Stimulated activated CD4-positive, alpha-beta T cell treated with anti-CD3 and anti-CD28 coated beads, Interleukin-2, amount 100 ng/mL, for 4 hours (primary cell): ENCODE measurements around the gene TGFBRAP1.

ENCODE experiments used
- DNase-seq: peaks from one replicate; pipeline ENCODE4 v3.0.0-alpha.2; 2020; ENCODE audit warnings: low read depth

Gene TGFBRAP1

DNA sequence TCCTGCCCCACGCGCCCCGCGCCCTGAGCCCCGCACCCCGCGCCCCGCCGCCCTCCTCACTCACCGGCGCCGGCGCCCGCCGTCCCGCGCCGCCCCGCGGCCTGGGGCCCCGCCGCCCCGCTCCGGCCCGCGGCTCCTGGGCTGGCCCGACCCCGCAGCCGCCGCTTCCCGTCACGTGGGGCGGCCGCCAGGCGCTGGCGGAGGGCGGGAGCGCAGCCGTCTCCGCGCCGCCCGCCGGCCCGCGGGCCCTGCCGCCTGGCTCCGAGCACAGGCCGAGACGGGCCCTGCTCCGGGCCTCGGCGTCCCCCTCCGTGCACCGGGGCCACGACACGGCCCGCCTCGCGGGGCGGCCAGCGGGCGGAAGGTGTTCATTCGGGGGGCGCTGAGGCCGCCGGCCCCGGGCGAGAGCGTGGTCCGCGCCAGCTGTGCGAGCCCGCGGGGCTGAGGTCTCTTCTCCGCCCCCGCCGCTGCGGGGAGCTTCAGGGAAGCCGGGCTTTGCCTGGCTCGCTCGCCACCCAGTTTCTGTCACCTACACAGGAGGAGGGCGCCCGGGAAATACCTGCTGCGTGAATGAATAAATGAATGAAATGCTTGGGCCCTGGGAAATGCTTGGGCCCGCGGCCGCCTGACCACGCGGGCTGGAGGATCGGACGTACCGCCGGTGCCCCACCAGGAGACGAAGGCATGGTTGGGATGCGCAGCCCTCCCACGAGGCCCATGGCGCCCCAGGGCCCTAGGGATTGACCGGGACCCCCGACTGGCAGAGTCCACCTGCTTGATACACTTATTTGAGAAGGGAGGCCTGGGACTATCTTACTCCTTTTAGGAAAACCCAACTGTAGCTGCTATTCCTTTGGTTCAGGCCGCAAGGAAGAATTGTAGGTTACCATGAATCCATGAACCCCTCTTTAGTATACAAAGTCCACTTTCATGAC is at the start of gene TGFBRAP1:
TSS of gene TGFBRAP1 (minus strand) at position 175 of the 935 bp plus-strand sequence. CDS start 21,434 bp downstream, outside the sequence.
- DNase-seq = peak; percentile 28

- no peak for DNase-seq
Measured at GRCh38 chr2:105378921-105379383, 49.4 kb upstream of the TGFBRAP1 start.

DNA sequence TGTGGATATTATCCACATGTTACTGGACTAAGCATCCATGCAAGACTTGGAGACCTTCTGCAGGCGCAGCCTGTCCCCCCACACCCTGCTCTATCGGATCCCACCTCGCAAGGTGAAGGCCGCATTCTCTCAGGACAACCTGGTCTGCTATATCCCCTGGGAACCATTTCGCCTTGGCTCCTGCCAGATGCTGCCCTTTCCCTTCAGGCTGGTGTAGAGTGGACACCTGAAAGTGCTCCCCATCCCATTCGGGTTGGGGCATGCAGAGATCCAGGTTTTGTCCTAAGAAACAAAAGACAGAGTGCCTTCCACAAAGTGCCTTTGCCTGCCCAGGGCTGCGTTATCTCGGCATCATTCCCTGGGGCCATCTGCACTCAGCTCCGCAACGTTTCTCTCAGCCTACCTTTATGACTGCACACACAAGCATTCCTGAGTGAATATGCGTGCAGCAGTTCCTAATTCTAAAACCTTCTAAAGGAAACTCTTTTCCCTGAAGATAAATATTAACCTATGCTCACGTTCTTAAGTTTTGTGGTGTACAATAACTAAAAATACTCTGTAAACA is 48.8 kb upstream of the TGFBRAP1 start:
- DNase-seq = no peak

DNA sequence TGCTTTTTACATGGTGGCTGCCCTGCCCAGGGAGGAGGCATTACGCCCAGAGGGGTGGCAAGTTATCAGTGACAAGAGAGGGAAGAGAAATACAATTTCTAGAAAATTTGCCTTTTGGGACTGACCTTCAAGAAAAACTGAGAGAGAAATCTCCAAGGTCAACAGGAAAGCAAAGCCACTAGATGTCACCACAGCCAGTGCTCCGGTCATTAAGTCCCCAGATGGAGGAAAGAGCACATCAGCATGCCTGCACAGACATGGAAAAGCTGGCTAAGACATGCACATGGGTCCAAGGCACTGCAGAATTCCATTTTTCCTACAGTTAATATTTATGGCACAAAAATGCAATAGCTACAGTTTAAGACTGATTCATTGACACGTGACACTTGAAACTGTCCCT is 48.3 kb upstream of the TGFBRAP1 start:
- DNase-seq = no peak

DNA sequence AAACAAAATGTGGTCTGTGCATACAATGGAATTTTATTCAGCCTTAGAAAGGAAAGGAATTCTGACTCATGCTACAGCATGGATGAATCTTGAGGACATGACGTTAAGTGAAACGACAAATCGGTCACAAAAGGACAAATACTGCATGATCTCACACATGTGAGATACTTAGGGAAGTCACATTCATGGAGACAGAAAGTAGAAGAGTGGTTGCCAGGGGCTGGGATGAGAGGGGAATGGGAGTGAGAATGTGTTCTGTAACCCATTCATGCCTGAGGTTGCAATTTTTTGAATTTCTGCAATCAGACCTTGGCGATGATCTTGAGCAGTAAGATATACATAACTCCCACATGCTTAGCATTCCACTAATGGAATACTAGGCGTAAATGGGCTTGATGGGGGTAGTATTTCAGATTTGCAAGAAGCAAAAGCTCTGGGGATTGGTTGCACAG is 47.3 kb upstream of the TGFBRAP1 start:
- no peak for DNase-seq

DNA sequence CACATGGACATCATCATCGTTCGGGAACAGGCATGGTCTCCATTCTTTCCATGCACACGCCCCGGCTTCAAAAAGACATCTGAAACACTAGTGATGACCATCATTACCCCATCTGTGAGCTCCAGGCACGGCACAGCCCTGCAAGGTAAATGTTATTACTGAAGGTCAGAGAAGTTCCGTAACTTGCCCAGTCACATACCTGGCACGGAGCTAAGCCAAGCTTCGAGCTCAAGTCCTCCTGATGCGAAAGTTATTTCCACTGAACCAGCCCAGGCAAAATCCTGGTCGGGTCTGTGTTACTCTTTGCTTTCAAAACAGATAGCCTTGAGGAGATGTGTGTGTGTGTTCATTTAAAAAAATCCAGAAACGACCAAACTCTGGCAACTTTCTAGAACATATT is 46.5 kb upstream of the TGFBRAP1 start:
- no peak for DNase-seq

DNA sequence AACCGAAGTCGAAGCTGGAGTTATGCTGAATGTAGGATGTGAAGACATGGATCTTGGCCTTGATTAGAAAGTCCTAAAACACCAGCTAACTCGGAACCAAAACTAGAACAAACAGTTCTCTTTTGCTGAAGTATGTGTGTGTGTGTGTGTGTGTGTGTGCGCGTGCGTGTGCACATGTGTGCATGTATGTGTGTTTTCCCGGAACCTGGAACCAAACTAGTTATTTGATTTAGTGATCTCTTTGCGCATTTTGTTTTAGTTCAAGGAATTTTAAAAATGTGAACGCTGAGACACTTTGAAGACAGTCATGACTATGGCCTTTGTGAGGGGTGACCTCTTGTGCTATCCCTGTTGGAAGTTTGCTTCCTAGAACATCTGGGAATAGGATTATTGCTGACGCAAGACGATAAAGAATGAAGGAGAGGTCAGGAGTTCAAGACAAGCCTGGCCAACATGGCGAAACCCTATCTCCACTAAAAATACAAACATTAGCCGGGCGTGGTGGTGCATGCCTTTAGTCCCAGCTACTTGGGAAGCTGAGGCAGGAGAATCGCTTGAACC is 45.5 kb upstream of the TGFBRAP1 start:
- DNase-seq = no peak

DNA sequence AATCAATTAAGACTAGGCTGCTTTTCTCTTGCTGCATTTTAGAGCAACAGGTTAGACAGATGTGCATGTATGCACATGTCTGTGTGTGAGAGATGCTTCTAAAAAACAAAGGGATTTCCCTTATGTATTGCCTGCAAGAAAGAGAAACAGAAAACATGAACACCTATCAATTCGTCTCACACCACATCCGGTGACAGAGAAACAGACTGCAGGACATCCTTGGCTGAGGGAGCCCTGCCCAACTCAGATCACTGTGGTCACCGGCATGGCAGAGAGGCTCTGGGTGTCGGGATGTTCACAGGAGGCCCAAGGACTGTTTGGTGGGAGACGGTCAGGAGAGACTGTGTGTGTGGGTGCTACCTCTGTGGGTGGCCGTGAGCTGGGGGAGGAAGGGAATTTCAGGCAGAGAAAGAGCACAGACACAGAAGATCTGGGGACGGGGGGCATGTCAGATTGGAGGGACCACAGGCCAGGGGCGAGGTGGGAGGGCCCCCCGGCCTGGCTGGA is 44.4 kb upstream of the TGFBRAP1 start:
- no peak for DNase-seq

- DNase-seq = no peak
Measured at GRCh38 chr2:105373344-105373781, 43.8 kb upstream of the TGFBRAP1 start.

DNA sequence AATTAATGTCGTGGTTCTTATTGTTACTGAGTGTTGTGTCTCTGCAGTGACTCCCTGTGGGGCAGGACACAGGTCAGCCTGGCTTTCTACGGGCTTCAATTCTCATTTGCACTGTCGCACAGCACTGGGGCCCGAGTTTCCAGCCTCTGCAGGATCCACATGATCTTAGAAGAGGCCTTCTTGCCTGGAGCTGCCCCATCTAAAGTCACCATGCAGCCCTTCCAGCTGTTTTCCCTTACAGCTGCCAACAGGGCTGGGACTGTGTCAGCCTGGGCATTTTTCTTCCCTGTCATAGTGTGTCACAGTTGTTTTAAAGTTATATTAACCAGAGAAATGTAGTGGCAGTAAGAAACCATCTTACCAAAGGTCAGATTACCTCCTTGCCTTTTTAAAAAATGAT is 42.3 kb upstream of the TGFBRAP1 start:
- DNase-seq = no peak

DNA sequence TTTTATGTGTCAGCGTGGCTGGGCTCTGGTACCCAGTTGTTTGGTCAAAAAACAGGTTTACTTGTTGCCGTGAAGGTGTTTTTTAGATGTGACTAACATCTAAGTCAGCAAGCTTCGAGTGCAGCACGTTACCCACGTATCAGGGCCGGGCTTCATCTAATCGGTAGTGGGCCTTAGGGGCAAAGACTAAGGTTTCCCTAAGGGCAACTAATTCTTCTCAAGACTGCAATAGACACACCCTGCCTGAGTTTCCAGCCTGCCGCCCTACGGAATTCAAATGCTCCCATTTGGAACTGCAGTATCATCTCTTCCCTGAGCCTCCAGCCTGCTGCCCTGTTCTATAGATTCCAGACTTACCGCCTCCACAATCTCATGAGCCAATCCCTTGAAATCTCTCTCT is 41.6 kb upstream of the TGFBRAP1 start:
- DNase-seq = no peak

- peak; percentile 75 for DNase-seq
Measured at GRCh38 chr2:105369777-105370690, 40.5 kb upstream of the TGFBRAP1 start.

- DNase-seq = no peak
Measured at GRCh38 chr2:105368759-105369408, 39.3 kb upstream of the TGFBRAP1 start.

DNA sequence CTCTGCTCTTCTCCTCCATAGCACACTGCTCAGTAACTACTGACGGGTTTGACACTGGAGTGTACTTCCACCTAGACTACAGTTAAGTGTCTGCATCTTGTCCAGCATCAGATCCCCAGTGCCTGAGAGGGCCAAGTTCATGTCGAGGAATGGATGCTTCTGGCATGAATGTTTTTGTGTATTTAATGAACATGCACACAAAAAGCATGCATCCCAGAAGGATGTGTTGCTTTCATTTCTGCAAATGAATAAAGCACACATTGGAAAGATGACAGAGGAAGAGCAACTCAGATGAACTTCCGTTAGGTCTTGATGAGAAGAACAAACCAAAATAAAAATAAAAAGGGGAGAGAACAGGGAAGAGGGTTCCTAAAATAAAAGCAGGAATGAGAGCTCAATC is 35.7 kb upstream of the TGFBRAP1 start:
- no peak for DNase-seq

DNA sequence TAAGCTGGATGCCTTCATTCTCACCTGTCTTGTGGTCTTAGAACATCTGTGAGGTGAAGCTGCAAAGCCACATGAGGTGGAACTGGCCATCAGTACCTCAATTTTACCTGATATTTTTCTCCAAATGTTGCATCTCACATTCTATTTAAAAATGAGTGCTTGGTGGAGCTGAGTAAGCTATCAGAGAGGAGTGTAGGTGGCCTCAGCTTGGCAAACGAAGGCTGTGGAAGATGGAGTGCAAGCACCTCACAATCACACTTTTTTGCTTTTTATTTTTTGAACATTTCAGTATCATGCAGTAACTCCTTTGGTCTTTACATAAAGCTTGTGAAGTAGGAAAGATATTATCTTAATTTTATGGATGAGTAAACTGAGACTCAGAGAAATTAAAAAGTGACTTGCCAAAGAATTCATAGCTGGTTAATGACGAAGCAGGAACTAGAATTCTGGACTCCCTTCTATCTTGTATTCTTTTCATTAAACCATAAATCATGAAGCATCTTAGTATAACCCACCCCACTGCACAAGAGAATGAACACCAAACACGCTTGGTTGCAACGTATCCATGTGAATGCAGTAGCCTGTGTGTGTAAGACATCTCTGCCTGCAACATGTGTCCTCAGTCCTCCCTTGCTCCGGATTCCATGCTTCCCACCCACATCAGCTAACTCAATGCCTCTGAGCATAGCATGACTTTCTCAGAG is 35.1 kb upstream of the TGFBRAP1 start:
- no peak for DNase-seq

- DNase-seq = no peak
Measured at GRCh38 chr2:105362862-105363591, 33.5 kb upstream of the TGFBRAP1 start.

DNA sequence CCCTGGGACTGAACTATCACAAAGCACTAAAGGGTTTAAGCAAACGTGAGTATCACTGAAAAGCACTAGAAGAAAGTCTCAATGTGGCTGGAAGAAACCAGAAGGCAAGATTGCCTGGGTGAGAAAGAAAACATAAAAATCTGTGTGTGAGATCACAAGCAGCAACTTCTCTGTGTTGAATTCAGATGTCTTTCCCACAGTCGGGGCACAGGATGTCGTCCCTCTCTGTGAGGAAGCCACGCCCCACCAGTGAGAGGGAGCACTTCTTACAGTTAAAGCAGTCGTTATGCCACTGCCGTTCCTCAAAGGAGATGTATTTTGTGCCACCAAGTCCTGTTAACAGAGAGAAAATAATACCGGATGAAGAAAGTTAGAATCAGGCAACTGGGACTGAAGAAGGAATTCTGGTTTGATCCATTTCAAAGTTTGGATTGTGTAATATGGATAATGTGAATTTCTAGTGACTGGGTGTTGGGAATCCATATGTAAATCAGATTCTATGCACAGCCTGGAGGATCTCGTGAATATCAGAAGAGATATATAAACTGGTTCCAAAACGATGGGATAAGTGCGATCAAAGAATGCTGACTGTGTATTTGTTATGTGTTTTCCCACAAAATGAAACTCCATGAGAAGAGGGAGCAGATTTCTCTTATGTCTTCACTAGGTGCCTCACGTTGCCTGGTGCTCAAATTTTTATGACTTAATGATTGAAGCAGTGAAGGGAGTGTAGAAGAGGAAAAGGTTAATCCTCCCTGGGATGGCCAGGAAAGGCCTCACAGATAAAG is 31.8 kb upstream of the TGFBRAP1 start:
- peak; percentile 26 for DNase-seq

GRCh38 chr2:105358593-105358992 is 29.1 kb upstream of the TGFBRAP1 start:
- no peak for DNase-seq

GRCh38 chr2:105357122-105357521 is 27.6 kb upstream of the TGFBRAP1 start:
- no peak for DNase-seq
